K562 (cell line): ENCODE data around the gene TCAP. TPM values are rescaled to one million over a fixed set of nuclear protein-coding genes. Genes with fewer than 3 reads are reported as not detected.

Experiments used
- CHAMP1 ChIP-seq: fragments of 450-650 bp; IDR thresholded peaks from 2 replicates; pipeline ENCODE4 v1.6.1; 2016; ENCODE audit warnings: mild to moderate bottlenecking
- HCFC1 ChIP-seq: IDR thresholded peaks from 2 replicates; pipeline ENCODE4 v1.6.1; 2012; ENCODE audit warnings: low read depth, low read length, improper control_type of control experiment
- NKRF ChIP-seq: fragments of 450-650 bp; IDR thresholded peaks from 2 replicates; pipeline ENCODE4 v1.6.1; 2016; ENCODE audit warnings: borderline replicate concordance
- NR2C1 ChIP-seq, 2 experiments: fragments of 450-650 bp; IDR thresholded peaks; 2 replicates each; pipeline ENCODE4 v1.6.1; 2017; ENCODE audit warnings: mild to moderate bottlenecking in 2 of 2, antibody characterized with exemption in 1 of 2, inconsistent platforms in 1 of 2, missing compliant biosample characterization in 1 of 2, missing genetic modification characterization in 1 of 2
- NRF1 ChIP-seq, 2 experiments: fragments of 450-650 bp; IDR thresholded peaks in 1 of 2; conservative IDR thresholded peaks in 1 of 2; 2 replicates each; pipeline ENCODE4 v1.6.1; 2014; ENCODE audit warnings: mild to moderate bottlenecking in 2 of 2
- RREB1 ChIP-seq: fragments of 250-450 bp; sonication (Bioruptor Pico); IDR thresholded peaks from 2 replicates; pipeline ENCODE4 v1.4.0; 2020
- ZBTB11 ChIP-seq, 3 experiments: fragments of 200-800 bp in 1 of 3; fragments of 250-450 bp in 1 of 3; fragments of 450-650 bp in 1 of 3; sonication (Bioruptor Pico) in 1 of 3; sonication (Bioruptor generic) in 1 of 3; formaldehyde crosslinking in 1 of 3; IDR thresholded peaks; 2 replicates each; pipeline versions ENCODE4 v1.6.1 to v1.8.0; 2016 to 2022; ENCODE audit warnings: mild to moderate bottlenecking in 2 of 3, missing genetic modification characterization in 2 of 3, missing compliant biosample characterization in 1 of 3, moderate library complexity in 1 of 3
- polyA plus RNA-seq, 8 experiments: library from polyadenylated mRNA; depleted of rRNA in 4 of 8; stranded (reverse) in 5 of 8; unstranded in 3 of 8; fragments of >200 nt; fragmentation: Nextera tagmentation in 2 of 8; fragmentation: Illumina TruSeq in 1 of 8; extraction: Ambion mirVana in 2 of 8; extraction: Trizol in 1 of 8; gene quantifications; 2 replicates each; pipeline versions ENCODE4 v1.2.1 to v1.2.3, GENCODE V29; 2011 to 2014; ENCODE audit warnings: inconsistent platforms in 1 of 8, missing spikeins in 1 of 8
- total RNA-seq, 7 experiments: library from RNA; depleted of rRNA in 6 of 7; stranded (reverse); fragments of >200 nt in 6 of 7; fragmentation: Illumina TruSeq in 2 of 7; extraction: Trizol in 2 of 7; gene quantifications; 2 replicates each; pipeline versions ENCODE4 v1.2.1 to v1.2.3, GENCODE V29; 2011 to 2021; ENCODE audit warnings: low replicate concordance in 1 of 7

TCAP gene
- total and polyA plus RNA-seq, 9 of the 15 experiments (the other 6 are each of a cell fraction or from before 2014, with no cell fraction given) = 0.33 to 1.4 (median 0.82) TPM; not detected in 2

GRCh38 chr17:39687546-39688474 is 22.7 kb downstream of the TCAP start, which contains the start of gene PGAP3 (continued):
- TF ChIP-seq CHAMP1 (no peak), ZBTB11 (CRISPR knock-in tag; IDR thresholded peaks at IDR 0.05) (peak; percentile 78 to 99 (median 79); a peak in 5 of 6 replicates), HCFC1 (peak; percentile 78), NR2C1 (IDR thresholded peaks at IDR 0.05) (peak; percentile 98), NR2C1 (tag; IDR thresholded peaks at IDR 0.05) (peak; percentile 98), NKRF (0 out of 2 replicates have a peak, but pooled peaks have one; percentile 58), RREB1 (CRISPR knock-in tag) (peak; percentile 30; the same call in 1 of the 2 replicates), NRF1 (conservative IDR thresholded peaks at IDR 0.05 in 1 of 2, IDR thresholded peaks at IDR 0.05 in 1 of 2) (peak; percentile 85 to 88)
